Fibroblast of gingiva (primary cell): ENCODE data around the gene ZNF594.
"Not testable (repeated sequence)": the region's sequence is repeated elsewhere in the genome, so short reads cannot be mapped to it uniquely, and the experiment has no call there.

ENCODE experiments used
- DNase-seq: peaks from one replicate; pipeline ENCODE4 v3.0.0-alpha.2; 2011; ENCODE audit warnings: low read depth

The ZNF594 gene

GRCh38 chr17:5201011-5201410 lies 9.3 kb upstream of the ZNF594 start:
- DNase-seq = peak; percentile 17

GRCh38 chr17:5200360-5200759 lies 8.7 kb upstream of the ZNF594 start:
- no peak for DNase-seq

GRCh38 chr17:5198472-5198871 lies 6.8 kb upstream of the ZNF594 start:
- DNase-seq = no peak

DNA sequence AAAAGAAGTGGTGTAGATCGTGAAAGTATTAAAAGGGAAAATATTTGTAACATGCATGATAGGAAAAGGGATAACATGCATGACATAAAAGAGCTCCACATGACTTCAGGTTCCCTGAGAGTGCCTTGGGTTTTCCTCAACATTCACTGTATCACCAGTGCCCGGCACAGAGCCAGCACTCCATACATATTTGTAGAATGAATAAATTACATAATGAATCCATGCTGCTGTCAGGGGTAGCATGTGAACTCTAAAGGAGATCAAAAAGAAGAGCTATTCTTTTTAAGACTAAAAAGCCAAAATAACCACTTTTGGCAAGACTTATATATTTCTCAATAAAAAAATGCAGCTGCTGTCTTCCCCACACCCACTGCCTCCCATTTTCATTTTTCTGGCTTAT lies 2.7 kb upstream of the ZNF594 start:
- no peak for DNase-seq

GRCh38 chr17:5184288-5184687 lies 7.4 kb downstream of the ZNF594 start:
- no peak for DNase-seq

- no peak for DNase-seq
These were observed 8.3 kb downstream of the ZNF594 start for GRCh38 chr17:5183410-5183793.

GRCh38 chr17:5182597-5183409 lies 8.9 kb downstream of the ZNF594 start:
- DNase-seq = no peak

DNA sequence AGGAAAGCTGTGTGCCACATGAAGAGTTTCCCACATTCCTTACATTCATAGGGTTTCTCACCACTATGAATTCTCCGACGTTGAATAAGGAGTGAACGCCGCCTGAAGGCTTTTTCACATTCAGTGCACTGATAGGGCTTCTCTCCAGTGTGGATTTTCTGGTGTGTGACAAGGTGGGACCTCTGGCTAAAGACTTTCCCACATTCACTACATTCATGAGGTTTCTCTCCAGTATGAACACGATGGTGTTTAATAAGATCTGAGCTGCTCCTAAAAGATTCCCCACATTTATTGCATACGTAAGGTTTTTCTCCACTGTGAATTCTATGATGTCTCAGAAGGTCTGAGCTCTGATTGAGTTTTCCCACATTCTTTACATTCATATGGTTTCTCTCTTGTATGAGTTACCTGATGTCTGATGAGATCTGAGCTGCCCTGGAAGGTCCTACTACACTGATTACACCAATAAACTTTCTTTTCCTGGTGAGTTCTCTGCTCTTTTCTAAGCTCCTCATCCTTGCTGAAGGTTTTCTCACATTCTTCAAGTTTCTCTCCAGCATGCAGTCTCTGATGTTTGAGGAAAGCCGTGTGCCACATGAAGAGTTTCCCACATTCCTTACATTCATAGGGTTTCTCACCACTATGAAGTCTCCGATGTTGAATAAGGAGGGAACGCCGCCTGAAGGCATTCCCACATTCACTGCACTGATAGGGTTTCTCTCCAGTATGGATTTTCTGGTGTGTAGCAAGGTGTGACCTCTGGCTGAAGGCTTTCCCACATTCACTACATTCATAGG lies 10.0 kb downstream of the ZNF594 start:
- DNase-seq = no peak

DNA sequence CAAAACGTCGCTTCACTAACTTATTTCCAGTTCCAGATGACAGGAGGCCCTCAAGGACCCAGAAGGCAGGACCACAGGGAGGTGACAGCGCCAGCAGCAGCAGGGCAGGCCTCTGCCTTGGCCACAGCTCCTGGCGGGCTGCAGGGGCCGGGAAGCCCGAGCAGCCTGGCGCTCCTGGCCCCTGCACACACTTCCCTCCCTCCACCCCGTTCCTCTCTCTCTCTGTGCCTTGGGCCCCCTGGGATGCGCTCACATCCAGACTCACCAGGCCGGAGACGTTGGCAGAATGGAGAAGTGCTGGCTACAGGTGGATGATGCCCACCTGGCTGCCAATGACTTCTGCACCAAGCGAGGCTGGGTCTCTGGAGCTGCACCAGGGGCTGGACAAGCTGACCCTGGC lies 12.7 kb downstream of the ZNF594 start:
- DNase-seq = no peak

DNA sequence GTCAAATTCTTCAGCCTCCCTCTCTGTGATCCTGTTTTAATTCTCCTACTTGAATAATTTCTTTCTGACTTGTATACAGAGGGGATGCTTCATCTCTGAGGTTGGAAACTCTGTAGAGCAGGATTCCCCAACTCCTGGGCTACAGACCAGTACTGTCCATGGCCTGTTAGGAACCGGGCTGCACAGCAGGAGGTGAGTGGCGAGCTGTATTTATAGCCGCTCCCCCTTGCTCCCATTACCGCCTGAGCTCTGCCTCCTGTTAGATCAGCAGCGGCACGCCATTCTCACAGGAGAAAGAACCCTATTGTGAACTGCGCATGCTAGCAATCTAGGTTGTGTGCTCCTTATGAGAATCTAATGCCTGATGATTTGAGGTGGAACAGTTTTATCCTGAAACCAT lies 16.6 kb downstream of the ZNF594 start:
- not testable (repeated sequence) for DNase-seq

- DNase-seq = not testable (repeated sequence)
These were observed 25.7 kb downstream of the ZNF594 start for GRCh38 chr17:5165791-5166564.

DNA sequence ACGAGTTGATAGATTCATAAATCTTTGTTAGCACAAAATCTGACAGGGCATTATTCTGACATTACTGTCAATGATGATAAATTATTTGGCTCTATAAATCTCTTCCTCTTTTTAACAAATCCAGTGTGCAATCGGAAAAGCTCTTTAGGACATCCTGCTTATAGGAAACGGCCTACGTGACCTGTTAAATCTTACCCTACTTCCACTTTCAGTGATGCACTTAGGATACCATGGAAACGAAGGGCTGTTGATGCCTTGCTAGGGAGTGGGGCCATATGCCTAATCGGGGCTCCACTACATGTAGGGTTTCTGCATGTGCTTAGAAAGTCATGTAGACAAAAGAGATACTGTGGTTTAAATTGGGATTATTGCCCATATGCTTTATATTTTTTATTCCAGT lies 27.2 kb downstream of the ZNF594 start:
- no peak for DNase-seq

- not testable (repeated sequence) for DNase-seq
These were observed 29.9 kb downstream of the ZNF594 start for GRCh38 chr17:5161793-5162192.

GRCh38 chr17:5160702-5161101 lies 31.0 kb downstream of the ZNF594 start:
- not testable (repeated sequence) for DNase-seq

GRCh38 chr17:5146122-5146521 lies 45.5 kb downstream of the ZNF594 start:
- not testable (repeated sequence) for DNase-seq

GRCh38 chr17:5142877-5143276 lies 48.8 kb downstream of the ZNF594 start:
- DNase-seq = not testable (repeated sequence)

DNA sequence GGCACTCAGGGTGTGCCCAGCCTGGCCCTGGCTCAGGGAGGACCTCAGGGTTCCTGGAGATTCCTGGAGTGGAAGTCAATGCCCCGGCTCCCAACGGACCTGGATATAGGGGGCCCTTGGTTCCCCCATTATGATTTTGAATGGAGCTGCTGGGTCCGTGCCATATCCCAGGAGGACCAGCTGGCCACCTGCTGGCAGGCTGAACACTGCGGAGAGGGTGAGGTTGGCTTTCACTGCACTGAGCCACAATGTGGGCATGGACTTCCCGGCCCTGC lies 52.3 kb downstream of the ZNF594 start:
- no peak for DNase-seq

GRCh38 chr17:5138616-5139457 lies 52.8 kb downstream of the ZNF594 start:
- DNase-seq = no peak

DNA sequence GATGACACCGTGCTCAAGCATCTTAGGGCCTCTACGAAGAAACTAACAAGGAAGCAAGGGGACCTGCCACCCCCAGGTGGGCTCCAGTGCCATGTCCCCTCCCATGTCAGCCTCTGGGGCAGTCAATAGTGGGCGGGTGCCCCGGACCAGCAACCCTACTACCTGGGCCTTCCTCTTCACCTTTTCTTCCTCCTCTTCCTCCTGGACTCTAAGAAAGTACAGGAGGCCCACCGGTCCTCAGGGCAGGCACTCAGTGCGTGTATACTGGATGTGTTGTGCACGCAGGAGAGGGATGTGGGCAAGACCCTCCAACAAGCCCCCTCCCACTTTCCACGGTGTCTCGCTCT lies 53.5 kb downstream of the ZNF594 start:
- not testable (repeated sequence) for DNase-seq

GRCh38 chr17:5137511-5138197 lies 54.0 kb downstream of the ZNF594 start:
- DNase-seq = not testable (repeated sequence)
